SK-N-MC (cell line): Measurements from ENCODE around the gene S100A13.

Experiments
- DNase-seq: peaks from one replicate; pipeline ENCODE4 v3.0.0-alpha.2; 2011; ENCODE audit warnings: low read depth, low spot score
- H3K27ac ChIP-seq: fragments of 200-600 bp; sonication (generic); 2 replicates; pipeline ENCODE4 v1.5.1; 2016; ENCODE audit warnings: mixed run types
- H3K36me3 ChIP-seq: fragments of 200-600 bp; sonication (generic); 2 replicates; pipeline ENCODE4 v1.6.1; 2017; ENCODE audit warnings: antibody characterized with exemption, low read length, mixed read lengths; ENCODE audit not compliant: insufficient read depth
- H3K4me3 ChIP-seq: fragments of 200-600 bp; sonication (generic); 2 replicates; pipeline ENCODE4 v1.5.1; 2016
- H3K9ac ChIP-seq: fragments of 200-600 bp; sonication (generic); 2 replicates; pipeline ENCODE4 v1.8.0; 2017; ENCODE audit warnings: mixed run types, mixed read lengths; ENCODE audit not compliant: insufficient read length
- H3K9me3 ChIP-seq: fragments of 200-600 bp; sonication (generic); 2 replicates; pipeline ENCODE4 v1.6.1; 2017; ENCODE audit warnings: low read depth, mild to moderate bottlenecking, antibody characterized with exemption, low read length, moderate library complexity, mixed read lengths
- EZH2 ChIP-seq: fragments of 200-600 bp; sonication (generic); IDR thresholded peaks from one replicate; pipeline ENCODE4 v1.6.1; 2017; ENCODE audit warnings: antibody characterized with exemption
- FOXP2 ChIP-seq: optimal IDR thresholded peaks from 2 replicates; pipeline ENCODE3; 2011; ENCODE audit warnings: mild to moderate bottlenecking, moderate library complexity; ENCODE audit not compliant: insufficient read depth; ENCODE audit errors: extremely low read length, control extremely low read depth
- POLR2AphosphoS5 ChIP-seq: IDR thresholded peaks from 2 replicates; pipeline ENCODE4 v1.6.1; 2012; ENCODE audit warnings: mild to moderate bottlenecking, low read depth, low read length, borderline replicate concordance

S100A13 gene

GRCh38 chr1:153663211-153663610 lies 35.9 kb upstream of the S100A13 start:
- Histone ChIP-seq H3K27ac (peak overlapping the region; percentile 85), H3K36me3 (peaks cover 76% of the 10 kb centered on the region), H3K4me3 (no peak overlapping the region), H3K9ac (no peak overlapping the region), H3K9me3 (no peaks in the 10 kb centered on the region)
- TF ChIP-seq POLR2AphosphoS5 (peak; percentile 13; the same call in 1 of the 2 replicates), EZH2 (no peak)
- DNase-seq: no peak

GRCh38 chr1:153662269-153662668 lies 35.0 kb upstream of the S100A13 start:
- Histone ChIP-seq H3K36me3 (peaks cover 67% of the 10 kb centered on the region), H3K9me3 (no peaks in the 10 kb centered on the region), H3K4me3 (no peak overlapping the region), H3K27ac (peak overlapping the region; percentile 85), H3K9ac (no peak overlapping the region)
- TF ChIP-seq POLR2AphosphoS5: no peak
- no peak for TF ChIP-seq EZH2
- no peak for DNase-seq

DNA sequence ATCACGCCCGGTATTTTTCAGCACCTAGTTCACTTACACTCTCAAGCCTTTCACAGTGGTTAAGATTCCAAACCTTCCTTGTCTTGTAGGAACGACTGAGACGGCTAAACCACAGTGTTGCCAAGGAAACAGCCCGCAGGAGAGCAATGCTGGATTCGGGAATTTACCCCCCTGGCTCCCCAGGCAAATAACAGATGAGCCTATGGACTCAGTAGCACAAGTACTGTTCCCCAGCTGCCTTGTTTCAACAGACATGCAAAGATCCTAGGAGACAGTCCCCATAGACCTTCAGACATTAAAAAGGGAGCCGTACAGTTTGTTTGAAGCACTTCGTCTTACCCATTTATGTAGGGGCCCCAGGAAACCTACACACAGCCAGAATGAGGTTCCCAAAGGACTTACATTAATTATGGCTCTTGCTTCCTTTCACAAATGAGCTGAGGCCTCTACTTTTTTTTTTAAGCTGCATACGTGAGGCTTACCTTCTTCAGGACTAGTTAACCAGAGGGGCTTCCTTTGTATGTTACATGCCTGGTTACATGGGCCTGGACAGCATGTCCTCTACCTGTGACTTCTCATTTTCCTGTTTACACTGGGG lies 33.9 kb upstream of the S100A13 start:
- Histone ChIP-seq H3K9me3 (no peaks in the 10 kb centered on the region), H3K9ac (peak overlapping the region; percentile 19), H3K27ac (peak overlapping the region; percentile 85), H3K4me3 (peak overlapping the region; percentile 33), H3K36me3 (peaks cover 56% of the 10 kb centered on the region)
- peak; percentile 47 for DNase-seq
- peak; percentile 56; the same call in 1 of the 2 replicates for TF ChIP-seq POLR2AphosphoS5
- TF ChIP-seq FOXP2: no peak
- TF ChIP-seq EZH2: no peak

DNA sequence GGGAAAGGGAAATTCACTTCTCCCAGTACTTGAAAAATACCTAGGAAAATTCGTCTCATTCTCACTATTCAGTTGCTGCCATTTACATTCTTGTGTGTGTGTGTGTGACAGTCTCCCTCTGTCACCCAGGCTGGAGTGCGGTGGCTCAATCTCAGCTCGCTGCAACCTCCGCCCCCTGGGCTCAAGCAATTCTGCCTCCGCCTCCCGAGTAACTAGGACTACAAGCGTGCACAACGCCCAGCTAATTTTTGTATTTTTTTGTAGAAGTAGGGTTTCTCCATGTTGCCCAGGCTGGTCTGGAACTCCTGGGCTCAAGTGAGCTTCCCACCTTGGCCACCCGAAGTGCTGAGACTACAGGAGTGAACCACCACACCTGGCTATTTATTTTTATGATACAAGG lies 32.4 kb upstream of the S100A13 start:
- H3K27ac ChIP-seq: no peak overlapping the region
- H3K36me3 ChIP-seq: peaks cover 41% of the 10 kb centered on the region
- no peak for DNase-seq
- TF ChIP-seq EZH2 (no peak), POLR2AphosphoS5 (no peak), FOXP2 (no peak)
- peak overlapping the region; percentile 99 for H3K4me3 ChIP-seq
- H3K9ac ChIP-seq: peak overlapping the region; percentile 91
- H3K9me3 ChIP-seq: no peaks in the 10 kb centered on the region

DNA sequence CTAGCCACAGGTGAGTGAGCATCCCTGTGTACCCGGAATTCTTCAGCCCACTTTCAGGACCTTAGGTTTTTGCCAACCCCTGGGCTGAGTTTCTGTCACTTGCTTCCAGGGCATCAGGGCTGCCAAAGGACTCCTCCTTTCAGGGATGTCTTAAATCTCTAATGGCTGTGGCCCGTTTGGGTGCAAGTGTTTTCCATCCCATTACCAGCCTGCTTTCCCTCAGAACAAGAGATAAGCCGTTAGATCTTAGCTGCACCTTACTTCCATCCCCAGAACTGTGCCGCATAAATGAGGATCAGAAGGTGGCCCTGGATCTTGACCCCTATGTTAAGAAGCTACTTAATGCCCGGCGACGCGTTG lies 31.9 kb upstream of the S100A13 start:
- Histone ChIP-seq H3K27ac (no peak overlapping the region), H3K36me3 (peaks cover 36% of the 10 kb centered on the region), H3K9ac (peak overlapping the region; percentile 91), H3K9me3 (no peaks in the 10 kb centered on the region), H3K4me3 (peak overlapping the region; percentile 99)
- no peak for DNase-seq
- TF ChIP-seq EZH2 (no peak), POLR2AphosphoS5 (no peak), FOXP2 (no peak)

GRCh38 chr1:153658400-153659174 lies 31.3 kb upstream of the S100A13 start, which contains the start of gene SNAPIN:
SNAPIN (plus strand) TSS chr1:153658703; CDS start chr1:153658744, 41 bp downstream.
- TF ChIP-seq POLR2AphosphoS5 (peak; percentile 89), FOXP2 (no peak), EZH2 (no peak)

GRCh38 chr1:153655333-153655732 lies 28.0 kb upstream of the S100A13 start:
- no peak for TF ChIP-seq EZH2
- TF ChIP-seq FOXP2: no peak
- TF ChIP-seq POLR2AphosphoS5: no peak
- H3K9ac ChIP-seq: no peak overlapping the region
- no peak for DNase-seq
- no peaks in the 10 kb centered on the region for H3K9me3 ChIP-seq
- H3K36me3 ChIP-seq: no peaks in the 10 kb centered on the region
- H3K4me3 ChIP-seq: no peak overlapping the region
- H3K27ac ChIP-seq: no peak overlapping the region

More at GRCh38 chr1:153658400-153659174, 31.3 kb upstream of the S100A13 start, which contains the start of gene SNAPIN:
- peaks cover 30% of the 10 kb centered on the region for H3K36me3 ChIP-seq
- H3K27ac ChIP-seq: peak within 1 kb of the TSS; percentile 76
- DNase-seq: no peak
- no peaks in the 10 kb centered on the region for H3K9me3 ChIP-seq
- peak within 1 kb of the TSS; percentile 91 for H3K9ac ChIP-seq
- peak within 1 kb of the TSS; percentile 99 for H3K4me3 ChIP-seq

GRCh38 chr1:153652805-153653500 lies 25.6 kb upstream of the S100A13 start:
- Histone ChIP-seq H3K9me3 (no peaks in the 10 kb centered on the region), H3K36me3 (no peaks in the 10 kb centered on the region), H3K4me3 (no peak overlapping the region), H3K27ac (peak overlapping the region; percentile 48), H3K9ac (no peak overlapping the region)
- no peak for TF ChIP-seq FOXP2
- no peak for TF ChIP-seq POLR2AphosphoS5
- TF ChIP-seq EZH2: no peak
- no peak for DNase-seq
